ENCODE measurements around the gene NHSL1.

DNA sequence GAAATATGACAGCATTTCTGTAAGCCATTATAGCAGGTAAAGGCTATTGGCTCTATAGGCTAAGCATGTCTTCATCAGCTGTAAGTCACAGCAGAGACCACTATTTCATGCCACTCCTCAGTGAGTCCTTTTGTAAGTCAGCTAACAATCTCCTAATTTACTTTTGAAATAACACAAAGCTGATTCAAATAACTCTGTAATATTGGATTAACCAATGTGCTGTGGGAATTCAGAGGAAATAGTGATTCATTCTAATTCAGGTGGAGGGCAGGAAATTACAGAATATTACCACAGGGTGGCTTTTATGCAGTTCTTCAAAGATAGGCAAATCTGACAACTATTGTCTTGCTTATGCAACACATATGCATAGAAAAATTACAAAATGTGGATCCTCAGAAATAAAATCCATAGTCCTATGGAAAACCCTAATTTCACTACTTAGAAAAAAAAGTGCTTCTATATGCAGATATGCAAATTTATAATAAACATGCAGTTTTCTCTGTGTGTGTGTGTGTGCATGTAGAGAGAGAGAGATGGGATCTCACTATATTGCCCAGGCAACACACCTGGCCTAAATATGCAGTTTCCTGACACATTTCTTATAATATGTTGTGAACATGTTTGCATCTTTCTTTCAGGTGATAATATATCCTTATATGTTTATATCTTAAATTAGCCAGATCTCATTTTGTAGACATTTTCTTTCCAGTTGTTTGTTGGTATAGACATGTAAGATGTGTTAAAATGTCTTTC is 126.4 kb downstream of the NHSL1 start:
- no peak for TF ChIP-seq POLR2A (IDR thresholded peaks at IDR 0.05)
- TF ChIP-seq, protein P1, sequence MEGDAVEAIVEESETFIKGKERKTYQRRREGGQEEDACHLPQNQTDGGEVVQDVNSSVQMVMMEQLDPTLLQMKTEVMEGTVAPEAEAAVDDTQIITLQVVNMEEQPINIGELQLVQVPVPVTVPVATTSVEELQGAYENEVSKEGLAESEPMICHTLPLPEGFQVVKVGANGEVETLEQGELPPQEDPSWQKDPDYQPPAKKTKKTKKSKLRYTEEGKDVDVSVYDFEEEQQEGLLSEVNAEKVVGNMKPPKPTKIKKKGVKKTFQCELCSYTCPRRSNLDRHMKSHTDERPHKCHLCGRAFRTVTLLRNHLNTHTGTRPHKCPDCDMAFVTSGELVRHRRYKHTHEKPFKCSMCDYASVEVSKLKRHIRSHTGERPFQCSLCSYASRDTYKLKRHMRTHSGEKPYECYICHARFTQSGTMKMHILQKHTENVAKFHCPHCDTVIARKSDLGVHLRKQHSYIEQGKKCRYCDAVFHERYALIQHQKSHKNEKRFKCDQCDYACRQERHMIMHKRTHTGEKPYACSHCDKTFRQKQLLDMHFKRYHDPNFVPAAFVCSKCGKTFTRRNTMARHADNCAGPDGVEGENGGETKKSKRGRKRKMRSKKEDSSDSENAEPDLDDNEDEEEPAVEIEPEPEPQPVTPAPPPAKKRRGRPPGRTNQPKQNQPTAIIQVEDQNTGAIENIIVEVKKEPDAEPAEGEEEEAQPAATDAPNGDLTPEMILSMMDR (IDR thresholded peaks at IDR 0.05), result no peak

Data from ovary (tissue), 3 donors.